Central memory CD8-positive, alpha-beta T cell (primary cell): ENCODE data around the gene EN2.

Experiments used
- ATAC-seq: fragments of 150-1000 bp; cut with Tn5 transposase; replicated peaks from 2 replicates; pipeline ENCODE4 v1.10.0; 2022; ENCODE audit warnings: mild to moderate bottlenecking, moderate FRiP score, moderate number of reproducible peaks; ENCODE audit not compliant: poor library complexity, severe bottlenecking; ENCODE audit errors: extremely low read depth
- DNase-seq, 2 donors: peaks; one replicate each; pipeline ENCODE4 v3.0.0; 2021; ENCODE audit warnings: low spot score in 2 of 2
- H3K27ac Mint-ChIP-seq: one replicate; pipeline ENCODE4 v1.8.0; 2022; ENCODE audit warnings: low read depth, mild to moderate bottlenecking, moderate library complexity, mixed read lengths
- H3K27me3 Mint-ChIP-seq: one replicate; pipeline ENCODE4 v1.8.0; 2022; ENCODE audit warnings: mixed read lengths
- H3K36me3 Mint-ChIP-seq: one replicate; pipeline ENCODE4 v1.8.0; 2022; ENCODE audit warnings: mild to moderate bottlenecking, moderate library complexity, mixed read lengths; ENCODE audit not compliant: insufficient read depth
- H3K4me1 Mint-ChIP-seq: one replicate; pipeline ENCODE4 v1.8.0; 2022; ENCODE audit warnings: mixed read lengths
- H3K4me3 Mint-ChIP-seq: one replicate; pipeline ENCODE4 v1.8.0; 2022; ENCODE audit warnings: mild to moderate bottlenecking, moderate library complexity, mixed read lengths
- H3K9me3 Mint-ChIP-seq: one replicate; pipeline ENCODE4 v1.8.0; 2022; ENCODE audit warnings: mixed read lengths

EN2 gene

DNA sequence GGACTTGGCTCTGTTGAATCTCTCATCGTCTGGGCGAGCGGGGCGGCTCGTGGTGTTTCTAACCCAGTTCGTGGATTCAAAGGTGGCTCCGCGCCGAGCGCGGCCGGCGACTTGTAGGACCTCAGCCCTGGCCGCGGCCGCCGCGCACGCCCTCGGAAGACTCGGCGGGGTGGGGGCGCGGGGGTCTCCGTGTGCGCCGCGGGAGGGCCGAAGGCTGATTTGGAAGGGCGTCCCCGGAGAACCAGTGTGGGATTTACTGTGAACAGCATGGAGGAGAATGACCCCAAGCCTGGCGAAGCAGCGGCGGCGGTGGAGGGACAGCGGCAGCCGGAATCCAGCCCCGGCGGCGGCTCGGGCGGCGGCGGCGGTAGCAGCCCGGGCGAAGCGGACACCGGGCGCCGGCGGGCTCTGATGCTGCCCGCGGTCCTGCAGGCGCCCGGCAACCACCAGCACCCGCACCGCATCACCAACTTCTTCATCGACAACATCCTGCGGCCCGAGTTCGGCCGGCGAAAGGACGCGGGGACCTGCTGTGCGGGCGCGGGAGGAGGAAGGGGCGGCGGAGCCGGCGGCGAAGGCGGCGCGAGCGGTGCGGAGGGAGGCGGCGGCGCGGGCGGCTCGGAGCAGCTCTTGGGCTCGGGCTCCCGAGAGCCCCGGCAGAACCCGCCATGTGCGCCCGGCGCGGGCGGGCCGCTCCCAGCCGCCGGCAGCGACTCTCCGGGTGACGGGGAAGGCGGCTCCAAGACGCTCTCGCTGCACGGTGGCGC is at the start of gene EN2:
Gene EN2 (plus strand): TSS at position 19 of the 767 bp plus-strand sequence. CDS start 249 bp downstream, at position 268.
- no peak for ATAC-seq
- peaks cover 9% of the 10 kb centered on the region for H3K36me3 Mint-ChIP-seq
- H3K27me3 Mint-ChIP-seq: peaks cover 75% of the 10 kb centered on the region
- H3K4me3 Mint-ChIP-seq: peak within 1 kb of the TSS; percentile 74
- H3K27ac Mint-ChIP-seq: no peak within 1 kb of the TSS
- no peaks in the 10 kb centered on the region for H3K9me3 Mint-ChIP-seq
- DNase-seq: no peak
- peaks cover 28% of the 10 kb centered on the region for H3K4me1 Mint-ChIP-seq

DNA sequence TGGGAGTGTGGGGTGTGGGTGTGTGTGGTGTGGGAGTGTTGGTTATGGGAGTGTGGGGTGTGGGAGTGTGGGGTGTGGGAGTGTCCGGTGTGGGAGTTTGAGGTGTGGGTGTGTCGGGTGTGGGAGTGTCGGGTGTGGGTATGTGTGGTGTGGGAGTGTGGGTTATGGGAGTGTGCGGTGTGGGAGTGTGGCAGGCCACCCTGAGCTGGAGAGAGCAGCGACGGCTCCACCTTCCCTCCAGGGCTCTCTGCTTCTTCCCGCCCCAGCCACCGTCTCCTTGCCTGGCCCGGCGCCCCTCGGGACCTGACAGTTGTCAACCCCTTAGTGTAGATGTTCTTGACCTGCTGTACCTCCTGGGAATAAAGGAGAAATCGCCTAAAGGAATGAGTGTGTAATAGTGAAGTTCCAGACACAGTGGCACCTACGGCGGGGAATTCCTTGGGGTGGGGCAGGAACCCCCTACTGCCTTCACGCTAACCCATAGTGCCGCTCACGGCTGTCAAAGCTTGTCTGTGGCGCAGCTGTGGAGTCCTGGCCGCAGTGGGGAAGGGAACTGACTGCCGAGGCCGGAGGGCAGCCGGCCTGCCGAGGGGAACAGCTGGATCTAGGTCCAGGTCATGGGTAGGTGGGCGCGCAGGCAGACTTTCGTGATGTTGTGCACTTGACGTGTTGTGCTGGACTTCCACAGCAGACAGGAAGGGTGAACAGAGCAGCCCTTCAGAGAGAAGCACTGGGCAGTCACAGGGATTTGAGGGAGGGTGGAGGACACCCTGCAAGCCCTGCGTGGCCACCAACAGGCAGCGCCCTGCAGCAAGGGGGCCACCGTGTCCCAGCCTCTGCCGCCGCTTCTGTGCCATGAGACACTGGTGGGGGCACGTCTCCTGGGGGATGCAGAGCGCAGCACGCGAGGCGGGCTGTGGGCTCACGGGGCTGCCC is 49.0 kb upstream of the EN2 start:
- no peak for ATAC-seq
- Mint-ChIP-seq H3K27ac (no peak overlapping the region), H3K9me3 (no peaks in the 10 kb centered on the region), H3K36me3 (no peaks in the 10 kb centered on the region), H3K4me1 (peaks cover 21% of the 10 kb centered on the region), H3K4me3 (no peak overlapping the region), H3K27me3 (peaks cover 45% of the 10 kb centered on the region)
- no peak for DNase-seq

DNA sequence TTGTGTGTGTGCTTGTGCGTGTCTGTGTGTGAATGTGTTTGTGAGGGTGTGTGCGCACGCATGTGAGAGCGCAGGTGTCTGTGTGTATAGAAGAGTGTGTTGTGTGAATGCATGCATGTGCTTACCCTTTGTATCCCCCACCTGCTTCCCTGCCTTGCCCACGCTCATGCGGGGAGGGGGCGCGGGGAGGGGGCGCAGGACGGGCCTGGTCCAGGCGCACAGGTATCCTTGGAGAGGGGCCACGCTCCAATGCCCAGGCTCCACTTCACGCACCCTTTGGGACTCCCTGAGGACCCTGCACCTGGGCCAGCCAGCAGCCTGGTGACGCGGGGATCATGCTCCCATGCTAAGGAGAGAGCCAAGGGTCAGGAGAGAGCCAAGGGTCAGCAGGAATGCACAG is 47.9 kb upstream of the EN2 start:
- Mint-ChIP-seq H3K4me1 (peaks cover 21% of the 10 kb centered on the region), H3K4me3 (no peak overlapping the region), H3K27me3 (peaks cover 45% of the 10 kb centered on the region), H3K27ac (no peak overlapping the region), H3K9me3 (no peaks in the 10 kb centered on the region), H3K36me3 (no peaks in the 10 kb centered on the region)
- ATAC-seq (no peak), DNase-seq (no peak)

- ATAC-seq: no peak
- DNase-seq: no peak
- Mint-ChIP-seq H3K4me1 (peaks cover 21% of the 10 kb centered on the region), H3K27me3 (peaks cover 45% of the 10 kb centered on the region), H3K4me3 (no peak overlapping the region), H3K9me3 (no peaks in the 10 kb centered on the region), H3K27ac (no peak overlapping the region), H3K36me3 (no peaks in the 10 kb centered on the region)
These were observed 47.5 kb upstream of the EN2 start for GRCh38 chr7:155410431-155410830.

DNA sequence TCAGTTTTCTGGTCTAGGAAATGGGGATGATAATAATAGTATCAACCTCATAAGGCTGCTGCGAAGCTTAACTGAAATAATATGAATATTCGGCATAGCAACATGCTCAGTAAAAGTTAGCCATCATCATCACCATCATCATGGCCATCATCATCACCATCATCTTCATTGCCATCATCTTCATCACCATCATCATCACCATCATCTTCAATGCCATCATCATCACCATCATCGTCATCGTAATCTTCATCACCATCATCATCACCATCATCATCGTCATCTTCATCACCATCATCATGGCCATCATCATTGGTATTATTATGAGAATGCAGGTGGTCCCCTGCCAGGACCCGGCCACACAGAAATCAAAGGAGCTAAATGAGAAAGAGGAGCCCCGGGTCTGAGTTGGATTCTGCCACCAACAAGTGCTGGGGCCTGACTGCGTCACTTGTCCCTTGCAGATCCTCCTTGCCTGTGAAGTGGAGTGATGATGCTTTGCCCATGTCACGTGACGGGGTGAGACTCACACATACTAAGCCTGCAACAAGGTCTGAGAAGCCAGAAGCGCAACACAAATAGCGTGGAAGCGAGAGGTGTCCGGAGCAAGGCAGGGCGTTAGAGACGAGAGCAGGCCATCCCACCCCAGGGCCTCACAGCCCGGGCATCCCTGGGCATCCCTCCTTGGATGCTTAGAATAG is 46.1 kb upstream of the EN2 start:
- no peak for ATAC-seq
- no peak for DNase-seq
- Mint-ChIP-seq H3K4me3 (no peak overlapping the region), H3K27ac (no peak overlapping the region), H3K36me3 (no peaks in the 10 kb centered on the region), H3K4me1 (peaks cover 15% of the 10 kb centered on the region), H3K9me3 (no peaks in the 10 kb centered on the region), H3K27me3 (peaks cover 39% of the 10 kb centered on the region)

- ATAC-seq (no peak), DNase-seq (no peak)
- H3K9me3 Mint-ChIP-seq: no peaks in the 10 kb centered on the region
- H3K36me3 Mint-ChIP-seq: no peaks in the 10 kb centered on the region
- no peak overlapping the region for H3K27ac Mint-ChIP-seq
- H3K27me3 Mint-ChIP-seq: peaks cover 46% of the 10 kb centered on the region
- peaks cover 15% of the 10 kb centered on the region for H3K4me1 Mint-ChIP-seq
- H3K4me3 Mint-ChIP-seq: no peak overlapping the region
These were observed 45.3 kb upstream of the EN2 start for GRCh38 chr7:155412416-155413253.

DNA sequence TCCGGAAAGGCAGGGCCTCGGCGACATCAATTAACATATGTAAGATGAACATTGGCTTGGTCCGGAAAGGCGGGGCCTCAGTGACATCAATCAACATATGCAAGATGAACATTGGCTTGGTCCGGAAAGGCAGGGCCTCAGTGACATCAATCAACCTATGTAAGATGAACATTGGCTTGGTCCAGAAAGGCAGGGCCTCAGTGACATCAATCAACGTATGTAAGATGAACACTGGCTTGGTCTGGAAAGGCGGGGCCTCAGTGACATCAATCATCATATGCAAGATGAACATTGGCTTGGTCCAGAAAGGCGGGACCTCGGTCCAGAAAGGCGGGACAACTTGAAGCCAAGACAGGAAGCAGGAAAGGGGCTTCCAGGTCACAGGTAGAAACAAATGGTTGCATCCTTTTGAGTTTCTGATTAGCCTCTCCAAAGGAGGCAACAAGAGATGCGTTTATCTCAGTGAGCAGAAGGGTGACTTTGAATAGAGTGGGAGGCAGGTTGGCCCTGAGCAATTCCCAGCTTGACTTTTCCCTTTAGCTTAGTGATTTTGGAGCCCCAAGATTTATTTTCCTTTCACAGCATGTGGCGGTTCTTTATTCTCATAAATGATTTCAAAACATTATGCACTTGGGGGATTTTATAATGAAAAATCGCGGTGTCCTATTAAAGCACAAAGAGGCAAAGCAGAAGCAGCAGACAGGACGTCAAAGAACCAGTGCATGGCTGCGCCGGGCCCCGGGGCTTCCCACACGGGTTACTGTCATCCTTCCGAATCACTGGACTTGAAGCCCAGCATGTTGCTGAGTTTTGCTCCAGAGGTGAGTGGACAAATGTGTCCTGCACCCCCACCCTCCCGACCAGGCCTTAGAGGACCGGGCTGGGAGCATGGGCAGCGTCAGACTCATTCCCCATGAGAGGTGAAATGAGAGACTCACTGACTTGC is 43.1 kb upstream of the EN2 start:
- H3K4me3 Mint-ChIP-seq: no peak overlapping the region
- H3K27me3 Mint-ChIP-seq: peaks cover 58% of the 10 kb centered on the region
- peaks cover 7% of the 10 kb centered on the region for H3K4me1 Mint-ChIP-seq
- no peak overlapping the region for H3K27ac Mint-ChIP-seq
- H3K36me3 Mint-ChIP-seq: no peaks in the 10 kb centered on the region
- no peaks in the 10 kb centered on the region for H3K9me3 Mint-ChIP-seq
- DNase-seq (no peak), ATAC-seq (no peak)

- Mint-ChIP-seq H3K9me3 (no peaks in the 10 kb centered on the region), H3K27ac (no peak overlapping the region), H3K27me3 (peaks cover 57% of the 10 kb centered on the region), H3K36me3 (no peaks in the 10 kb centered on the region), H3K4me1 (peaks cover 5% of the 10 kb centered on the region), H3K4me3 (no peak overlapping the region)
- ATAC-seq (no peak), DNase-seq (no peak)
These were observed 41.1 kb upstream of the EN2 start for GRCh38 chr7:155416646-155417380.

GRCh38 chr7:155418304-155418703 is 39.6 kb upstream of the EN2 start:
- no peak for ATAC-seq
- no peak for DNase-seq
- Mint-ChIP-seq H3K4me1 (no peaks in the 10 kb centered on the region), H3K9me3 (no peaks in the 10 kb centered on the region), H3K36me3 (no peaks in the 10 kb centered on the region), H3K27me3 (peaks cover 48% of the 10 kb centered on the region), H3K4me3 (no peak overlapping the region), H3K27ac (peak overlapping the region; percentile 42)

DNA sequence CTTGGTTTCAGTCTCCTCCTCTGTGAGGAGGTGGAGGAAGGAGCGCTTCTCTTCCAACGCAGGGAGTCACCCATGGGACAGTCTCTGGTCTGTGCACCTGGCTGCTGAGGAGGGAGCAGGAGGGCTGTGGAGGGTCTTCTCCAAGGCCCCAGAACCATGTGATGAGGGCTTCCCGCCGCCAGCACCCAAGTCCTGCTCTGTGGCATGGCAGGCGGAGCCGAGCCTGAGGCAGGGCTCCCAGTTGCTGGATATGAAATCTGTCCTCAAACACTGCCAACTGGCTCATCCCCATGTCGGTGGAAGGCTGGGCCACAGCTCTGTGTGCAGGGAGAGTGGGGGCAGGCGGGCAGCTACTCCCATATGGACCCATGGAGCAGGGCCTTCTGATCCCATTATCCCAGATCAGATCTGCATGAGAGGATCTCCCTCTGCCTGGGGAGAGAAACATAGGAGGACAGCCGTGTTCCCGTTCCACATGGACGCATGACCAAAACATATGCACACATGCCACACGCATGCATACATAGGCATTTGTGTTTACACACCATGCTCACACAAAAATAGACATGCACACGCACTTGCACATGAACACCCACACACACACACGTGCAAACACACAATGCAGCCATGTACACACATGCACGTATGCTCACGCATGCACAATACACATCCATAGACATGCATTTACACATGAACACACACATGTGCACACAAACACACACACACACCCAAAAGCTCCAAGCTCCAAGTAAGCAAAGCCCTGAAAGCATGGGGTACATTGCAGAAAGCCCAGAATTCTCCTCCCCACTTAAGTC is 38.8 kb upstream of the EN2 start:
- H3K4me1 Mint-ChIP-seq: no peaks in the 10 kb centered on the region
- H3K27me3 Mint-ChIP-seq: peaks cover 55% of the 10 kb centered on the region
- DNase-seq: no peak
- no peaks in the 10 kb centered on the region for H3K9me3 Mint-ChIP-seq
- no peak overlapping the region for H3K4me3 Mint-ChIP-seq
- H3K27ac Mint-ChIP-seq: peak overlapping the region; percentile 42
- no peaks in the 10 kb centered on the region for H3K36me3 Mint-ChIP-seq
- ATAC-seq: no peak
